ENCODE measurements around the gene CPNE7.

Gene CPNE7

DNA sequence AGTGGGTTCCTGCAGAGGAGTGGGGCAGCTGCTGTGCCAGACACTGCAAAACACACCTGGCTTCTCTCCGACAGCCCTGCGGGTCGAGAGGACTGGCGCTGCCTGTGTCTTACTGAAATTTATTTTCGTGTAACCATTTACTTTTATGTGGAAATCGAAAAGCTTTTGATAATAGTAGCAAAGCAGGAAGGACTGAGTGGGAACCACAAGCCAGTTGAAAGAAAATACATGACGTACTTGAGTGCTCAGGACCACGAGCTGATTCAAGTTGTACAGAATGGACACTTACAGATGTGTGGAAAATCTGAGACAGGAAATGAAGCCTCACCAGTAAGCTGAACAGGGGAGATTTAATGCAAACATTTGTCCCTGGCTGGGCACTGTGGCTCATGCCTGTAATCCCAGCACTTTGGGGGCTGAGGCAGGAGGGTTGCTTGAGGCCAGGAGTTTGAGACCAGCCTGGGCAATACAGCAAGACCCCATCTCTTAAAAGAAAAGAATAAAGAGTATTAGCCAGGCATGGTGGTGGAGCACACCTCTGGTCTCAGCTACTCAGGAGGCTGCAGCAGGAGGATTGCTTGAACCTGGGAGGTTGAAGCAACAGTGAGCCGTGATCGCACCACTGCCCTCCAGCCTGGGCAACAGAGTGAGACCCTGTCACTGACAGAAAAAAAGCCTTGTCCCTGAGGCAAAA, 26.4 kb upstream of the CPNE7 start:
- no peak for DNase-seq (ENCODE audit: low read depth in 2 of 2)

- no peak for DNase-seq (ENCODE audit: low read depth in 2 of 2)
Measured at GRCh38 chr16:89550421-89551007, 25.0 kb upstream of the CPNE7 start.

- DNase-seq (ENCODE audit: low read depth in 2 of 2): no peak
Measured at GRCh38 chr16:89552329-89552728, 23.2 kb upstream of the CPNE7 start.

DNA sequence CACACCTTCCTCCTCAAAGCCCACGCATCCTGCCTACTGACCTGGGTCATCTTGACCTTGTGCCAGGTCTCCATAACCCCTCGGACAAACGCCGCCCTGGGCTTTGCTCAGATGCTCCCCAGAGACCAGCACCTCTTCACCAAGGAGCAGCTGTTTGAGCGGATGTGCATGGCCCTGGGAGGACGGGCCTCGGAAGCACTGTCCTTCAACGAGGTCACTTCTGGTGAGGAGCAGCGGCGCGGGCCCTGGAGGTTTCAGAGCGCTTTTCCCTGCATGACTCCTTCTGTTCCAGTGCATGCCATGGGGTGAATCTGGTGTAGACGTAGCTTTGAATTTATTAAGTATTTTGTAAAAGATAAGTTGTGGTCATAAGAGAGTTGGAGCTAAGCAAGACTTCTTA, 22.6 kb upstream of the CPNE7 start:
- DNase-seq (ENCODE audit: low read depth in 2 of 2): no peak

- no peak for DNase-seq (ENCODE audit: low read depth in 2 of 2)
Measured at GRCh38 chr16:89553733-89554132, 21.8 kb upstream of the CPNE7 start.

- DNase-seq (ENCODE audit: low read depth in 2 of 2): no peak
Measured at GRCh38 chr16:89554343-89554742, 21.2 kb upstream of the CPNE7 start.

DNA sequence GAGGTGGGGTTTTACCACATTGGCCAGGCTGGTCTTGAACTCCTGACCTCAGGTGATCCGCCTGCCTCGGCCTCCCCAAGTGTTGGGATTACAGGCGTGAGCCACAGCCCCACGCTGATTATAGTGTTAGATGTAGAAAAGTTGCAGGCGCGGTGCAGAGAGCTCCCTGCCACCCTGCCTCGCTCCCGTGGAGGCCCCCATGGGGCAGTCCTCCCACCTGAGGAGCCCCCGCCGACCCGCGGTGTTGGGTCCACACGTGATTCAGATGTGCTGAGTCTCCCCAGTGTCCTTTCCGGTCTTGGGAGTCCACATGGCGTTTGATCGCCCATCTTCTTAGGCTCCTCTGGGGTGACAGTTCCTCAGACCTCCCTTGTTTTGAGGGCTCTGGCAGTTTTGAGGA, 20.3 kb upstream of the CPNE7 start:
- no peak for DNase-seq (ENCODE audit: low read depth in 2 of 2)

DNA sequence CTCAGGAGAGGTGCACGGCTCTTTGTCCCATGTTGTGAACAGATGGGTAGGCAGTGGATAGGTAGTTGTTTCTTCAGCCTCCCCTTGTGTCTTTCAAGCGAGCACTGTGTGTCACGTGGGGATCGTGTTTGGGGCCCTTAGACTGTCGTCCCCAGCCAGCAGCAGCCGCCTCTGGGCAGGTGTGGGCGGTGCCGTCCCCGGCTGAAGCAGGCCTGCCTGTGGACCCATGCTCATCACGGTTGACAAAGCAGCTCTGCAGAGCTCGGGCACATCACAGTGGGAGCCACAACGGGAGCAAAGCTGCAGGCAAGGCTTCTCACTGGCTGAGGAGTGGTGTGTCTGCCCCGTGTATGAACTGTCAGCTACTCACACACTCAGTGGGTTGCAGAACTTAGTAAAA, 19.8 kb upstream of the CPNE7 start:
- DNase-seq (ENCODE audit: low read depth in 2 of 2): no peak

DNA sequence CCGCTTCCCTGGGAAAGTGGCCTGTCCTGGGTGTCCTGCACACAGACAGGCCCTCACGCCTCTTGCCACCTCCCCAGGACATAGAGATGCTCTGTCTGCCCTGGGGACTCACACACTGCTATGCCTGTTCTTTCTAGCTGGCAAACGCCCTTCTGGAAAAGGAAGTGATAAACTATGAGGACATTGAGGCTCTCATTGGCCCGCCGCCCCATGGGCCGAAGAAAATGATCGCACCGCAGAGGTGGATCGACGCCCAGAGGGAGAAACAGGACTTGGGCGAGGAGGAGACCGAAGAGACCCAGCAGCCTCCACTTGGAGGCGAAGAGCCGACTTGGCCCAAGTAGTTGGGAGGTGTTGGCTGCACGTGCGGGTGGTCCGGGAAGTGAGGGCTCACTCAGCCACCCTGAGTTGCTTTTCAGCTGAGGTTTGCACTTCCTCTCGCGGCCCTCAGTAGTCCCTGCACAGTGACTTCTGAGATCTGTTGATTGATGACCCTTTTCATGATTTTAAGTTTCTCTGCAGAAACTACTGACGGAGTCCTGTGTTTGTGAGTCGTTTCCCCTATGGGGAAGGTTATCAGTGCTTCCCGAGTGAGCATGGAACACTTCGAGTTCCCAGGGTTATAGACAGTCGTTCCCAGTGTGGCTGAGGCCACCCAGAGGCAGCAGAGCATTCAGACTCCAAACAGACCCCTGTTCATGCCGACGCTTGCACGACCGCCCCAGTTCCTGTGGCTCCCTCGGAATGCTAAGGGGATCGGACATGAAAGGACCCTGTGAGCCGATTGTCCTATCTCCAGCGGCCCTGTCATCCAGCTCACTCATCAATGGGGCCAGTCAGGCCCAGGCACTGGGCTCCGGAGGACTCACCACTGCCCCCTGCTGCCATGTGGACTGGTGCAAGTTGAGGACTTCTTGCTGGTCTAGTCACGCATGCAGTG, 18.5 kb upstream of the CPNE7 start:
- no peak for DNase-seq (ENCODE audit: low read depth in 2 of 2)

GRCh38 chr16:89557690-89558490, 17.7 kb upstream of the CPNE7 start:
- no peak for DNase-seq (ENCODE audit: low read depth in 2 of 2)

- peak; percentile 85 to 87 for DNase-seq (ENCODE audit: low read depth in 2 of 2)
Measured at GRCh38 chr16:89560378-89561141, 15.0 kb upstream of the CPNE7 start, which contains the start of gene RPL13. Gene RPL13, plus strand, starts transcription at chr16:89560682. Its CDS starts 278 bp downstream, at chr16:89560960.

DNA sequence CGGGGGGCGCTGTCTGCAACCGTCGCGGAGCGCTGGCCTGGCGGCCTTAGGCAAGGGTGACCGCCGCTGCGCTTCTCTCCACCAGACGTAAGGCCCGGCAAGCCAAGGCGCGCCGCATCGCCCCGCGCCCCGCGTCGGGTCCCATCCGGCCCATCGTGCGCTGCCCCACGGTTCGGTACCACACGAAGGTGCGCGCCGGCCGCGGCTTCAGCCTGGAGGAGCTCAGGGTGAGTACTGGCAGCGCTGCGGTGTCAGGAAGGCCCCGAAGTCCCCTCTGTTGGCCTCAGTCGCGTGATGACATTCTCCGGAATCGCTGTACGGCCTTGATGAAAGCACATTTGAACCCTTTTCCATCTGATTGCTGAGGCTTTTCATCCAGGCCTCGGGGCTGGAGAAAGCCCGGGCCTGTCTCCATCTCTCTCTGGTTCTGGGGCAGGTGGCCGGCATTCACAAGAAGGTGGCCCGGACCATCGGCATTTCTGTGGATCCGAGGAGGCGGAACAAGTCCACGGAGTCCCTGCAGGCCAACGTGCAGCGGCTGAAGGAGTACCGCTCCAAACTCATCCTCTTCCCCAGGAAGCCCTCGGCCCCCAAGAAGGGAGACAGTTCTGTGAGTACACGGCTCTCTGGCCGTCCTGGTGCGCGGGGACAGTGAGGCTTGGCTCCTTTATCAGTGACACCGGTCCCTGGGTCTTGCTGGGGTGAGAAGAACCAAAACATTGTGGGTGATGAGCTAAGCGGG, 14.2 kb upstream of the CPNE7 start:
- no peak for DNase-seq (ENCODE audit: low read depth in 2 of 2)

- DNase-seq (ENCODE audit: low read depth in 2 of 2): no peak
Measured at GRCh38 chr16:89561884-89562599, 13.5 kb upstream of the CPNE7 start.

DNA sequence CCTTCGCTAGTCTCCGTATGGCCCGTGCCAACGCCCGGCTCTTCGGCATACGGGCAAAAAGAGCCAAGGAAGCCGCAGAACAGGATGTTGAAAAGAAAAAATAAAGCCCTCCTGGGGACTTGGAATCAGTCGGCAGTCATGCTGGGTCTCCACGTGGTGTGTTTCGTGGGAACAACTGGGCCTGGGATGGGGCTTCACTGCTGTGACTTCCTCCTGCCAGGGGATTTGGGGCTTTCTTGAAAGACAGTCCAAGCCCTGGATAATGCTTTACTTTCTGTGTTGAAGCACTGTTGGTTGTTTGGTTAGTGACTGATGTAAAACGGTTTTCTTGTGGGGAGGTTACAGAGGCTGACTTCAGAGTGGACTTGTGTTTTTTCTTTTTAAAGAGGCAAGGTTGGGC, 12.6 kb upstream of the CPNE7 start:
- no peak for DNase-seq (ENCODE audit: low read depth in 2 of 2)

DNA sequence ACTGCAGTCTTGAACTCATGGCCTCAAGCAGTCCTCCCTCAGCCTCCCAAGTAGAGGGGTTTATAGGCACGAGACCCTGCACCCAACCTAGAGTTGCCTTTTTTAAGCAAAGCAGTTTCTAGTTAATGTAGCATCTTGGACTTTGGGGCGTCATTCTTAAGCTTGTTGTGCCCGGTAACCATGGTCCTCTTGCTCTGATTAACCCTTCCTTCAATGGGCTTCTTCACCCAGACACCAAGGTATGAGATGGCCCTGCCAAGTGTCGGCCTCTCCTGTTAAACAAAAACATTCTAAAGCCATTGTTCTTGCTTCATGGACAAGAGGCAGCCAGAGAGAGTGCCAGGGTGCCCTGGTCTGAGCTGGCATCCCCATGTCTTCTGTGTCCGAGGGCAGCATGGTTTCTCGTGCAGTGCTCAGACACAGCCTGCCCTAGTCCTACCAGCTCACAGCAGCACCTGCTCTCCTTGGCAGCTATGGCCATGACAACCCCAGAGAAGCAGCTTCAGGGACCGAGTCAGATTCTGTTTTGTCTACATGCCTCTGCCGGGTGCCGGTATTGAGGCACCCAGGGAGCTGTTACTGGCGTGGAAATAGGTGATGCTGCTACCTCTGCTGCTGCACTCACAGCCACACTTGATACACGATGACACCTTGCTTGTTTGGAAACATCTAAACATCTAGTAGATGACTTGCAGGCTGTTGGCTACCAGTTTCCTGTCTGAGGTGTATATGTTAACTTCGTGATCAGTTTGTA, 11.7 kb upstream of the CPNE7 start:
- DNase-seq (ENCODE audit: low read depth in 2 of 2): no peak

DNA sequence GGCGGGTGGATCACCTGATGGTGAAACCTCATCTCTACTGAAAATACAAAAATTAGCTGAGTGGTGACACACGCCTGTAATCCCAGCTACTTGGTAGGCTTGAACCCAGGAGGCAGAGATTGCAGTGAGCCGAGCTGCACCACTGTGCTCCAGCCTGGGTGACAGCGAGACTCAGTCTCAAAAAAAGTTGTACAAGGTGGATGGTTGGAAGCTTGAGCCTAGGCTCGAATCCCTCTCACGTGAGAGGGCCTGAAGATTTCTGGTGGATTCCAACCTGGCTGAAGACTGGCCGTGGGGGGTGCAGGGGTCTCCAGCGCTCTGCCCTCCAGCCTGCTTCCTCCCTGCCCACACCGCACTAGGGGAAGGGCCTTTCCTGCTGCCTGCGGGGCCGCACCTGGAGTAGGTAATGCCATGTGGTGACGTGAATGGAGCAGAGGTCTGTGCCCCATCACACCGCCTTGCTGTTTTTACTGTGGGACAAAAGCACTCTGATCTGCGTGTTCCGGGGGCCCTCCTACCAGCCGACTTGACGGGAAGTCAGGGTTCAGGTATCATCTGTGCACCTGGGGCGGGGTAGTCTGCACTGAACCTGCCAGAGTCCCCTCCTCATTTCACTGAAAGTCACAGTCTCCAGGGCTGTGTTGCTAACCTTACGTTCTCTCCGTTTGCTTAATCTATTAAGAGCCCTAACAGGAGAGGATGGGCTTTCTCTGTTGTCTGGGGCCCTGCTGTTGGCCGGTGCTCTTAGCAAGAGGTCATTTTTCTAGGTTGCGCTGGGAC, 10.9 kb upstream of the CPNE7 start:
- DNase-seq (ENCODE audit: low read depth in 2 of 2): no peak

- no peak for DNase-seq (ENCODE audit: low read depth in 2 of 2)
Measured at GRCh38 chr16:89565256-89565505, 10.4 kb upstream of the CPNE7 start.
